BJ (cell line): Measurements from ENCODE around the gene GADD45G. TPM values are rescaled to one million over a fixed set of nuclear protein-coding genes. Genes with fewer than 3 reads are reported as not detected.

ENCODE experiments used
- CTCF ChIA-PET: fragments of 350-600 bp; formaldehyde crosslinking; extraction: SDS; loops from one replicate; lab custom pipeline; 2021; ENCODE audit warnings: antibody characterized with exemption, inconsistent platforms; lab: Yijun Ruan, JAX
- POLR2A ChIA-PET: fragments of 300-600 bp; sonication (Branson Sonifier 250); formaldehyde crosslinking; extraction: SDS; loops from one replicate; lab custom pipeline; 2021; ENCODE audit warnings: antibody characterized with exemption; lab: Charles Lee
- DNase-seq: peaks from one replicate; pipeline ENCODE4 v3.0.0-alpha.2; 2011; ENCODE audit warnings: low read depth
- H3K27me3 ChIP-seq: 2 replicates; pipeline ENCODE4 v1.6.0; 2011; ENCODE audit warnings: low read length; ENCODE audit not compliant: control insufficient read depth, insufficient read depth
- H3K36me3 ChIP-seq: 2 replicates; pipeline ENCODE4 v1.5.1; 2011; ENCODE audit warnings: low read length; ENCODE audit not compliant: control insufficient read depth, insufficient read depth
- H3K4me3 ChIP-seq: 2 replicates; pipeline ENCODE4 v1.5.1; 2011; ENCODE audit warnings: low read depth, mild to moderate bottlenecking, control low read depth, low read length
- polyA plus RNA-seq: library from polyadenylated mRNA; depleted of rRNA; stranded (reverse); fragments of >200 nt; gene quantifications from 2 replicates; pipeline ENCODE4 v1.2.3, GENCODE V29; 2011
- TF ChIP-seq, protein P1 (sequence below): IDR thresholded peaks from 2 replicates; pipeline ENCODE4 v1.5.1; 2011; ENCODE audit warnings: low read depth, mild to moderate bottlenecking, control low read depth, inconsistent platforms, low read length, moderate library complexity; ENCODE audit not compliant: insufficient read depth

The GADD45G gene
- polyA plus RNA-seq, 1 experiment: 0.07 TPM

DNA sequence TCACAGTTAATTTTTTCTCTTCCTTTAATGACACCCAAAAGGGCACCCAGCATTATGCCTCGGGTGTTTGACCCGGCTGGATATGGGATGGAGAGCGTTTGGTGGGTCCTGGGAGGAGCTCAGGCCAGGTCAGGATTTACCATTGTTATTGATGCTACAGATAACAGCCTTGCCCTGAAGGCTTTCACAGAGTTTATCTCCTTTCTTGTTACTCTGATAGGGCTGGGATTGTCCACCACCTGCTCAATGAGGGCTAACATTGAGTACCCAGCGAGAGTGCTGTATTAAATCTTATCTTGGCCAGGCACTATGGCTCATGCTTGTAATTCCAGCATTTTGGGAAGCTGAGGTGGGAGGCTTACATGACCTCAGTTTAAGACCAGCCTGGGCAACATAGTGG lies 37.2 kb downstream of the GADD45G start:
- Histone ChIP-seq H3K27me3 (no peaks in the 10 kb centered on the region), H3K36me3 (no peaks in the 10 kb centered on the region), H3K4me3 (no peak overlapping the region)
- ChIA-PET CTCF (no interaction called here), POLR2A (no interaction called here)
- TF ChIP-seq, protein P1, sequence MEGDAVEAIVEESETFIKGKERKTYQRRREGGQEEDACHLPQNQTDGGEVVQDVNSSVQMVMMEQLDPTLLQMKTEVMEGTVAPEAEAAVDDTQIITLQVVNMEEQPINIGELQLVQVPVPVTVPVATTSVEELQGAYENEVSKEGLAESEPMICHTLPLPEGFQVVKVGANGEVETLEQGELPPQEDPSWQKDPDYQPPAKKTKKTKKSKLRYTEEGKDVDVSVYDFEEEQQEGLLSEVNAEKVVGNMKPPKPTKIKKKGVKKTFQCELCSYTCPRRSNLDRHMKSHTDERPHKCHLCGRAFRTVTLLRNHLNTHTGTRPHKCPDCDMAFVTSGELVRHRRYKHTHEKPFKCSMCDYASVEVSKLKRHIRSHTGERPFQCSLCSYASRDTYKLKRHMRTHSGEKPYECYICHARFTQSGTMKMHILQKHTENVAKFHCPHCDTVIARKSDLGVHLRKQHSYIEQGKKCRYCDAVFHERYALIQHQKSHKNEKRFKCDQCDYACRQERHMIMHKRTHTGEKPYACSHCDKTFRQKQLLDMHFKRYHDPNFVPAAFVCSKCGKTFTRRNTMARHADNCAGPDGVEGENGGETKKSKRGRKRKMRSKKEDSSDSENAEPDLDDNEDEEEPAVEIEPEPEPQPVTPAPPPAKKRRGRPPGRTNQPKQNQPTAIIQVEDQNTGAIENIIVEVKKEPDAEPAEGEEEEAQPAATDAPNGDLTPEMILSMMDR: no peak
- no peak for DNase-seq

DNA sequence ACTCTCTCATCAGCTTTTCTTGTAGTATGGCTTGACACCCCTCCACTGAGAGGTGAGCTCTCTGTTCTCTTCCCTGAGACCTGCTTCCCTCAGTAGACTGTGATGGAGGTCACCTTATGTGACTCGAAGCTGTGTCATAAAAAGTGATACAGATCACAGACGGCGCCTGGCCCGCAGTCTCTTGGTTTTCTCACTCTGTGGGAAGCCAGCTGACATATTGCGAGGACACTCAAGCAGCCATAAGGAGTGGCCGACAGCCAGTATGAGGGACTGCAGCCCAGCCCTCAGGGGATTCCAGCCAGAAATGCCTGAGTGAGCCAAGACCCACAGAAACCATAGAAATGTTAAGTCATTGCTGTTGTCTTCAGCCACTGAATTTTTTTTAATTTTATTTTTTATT lies 38.0 kb downstream of the GADD45G start:
- CTCF ChIA-PET: no interaction called here

DNA sequence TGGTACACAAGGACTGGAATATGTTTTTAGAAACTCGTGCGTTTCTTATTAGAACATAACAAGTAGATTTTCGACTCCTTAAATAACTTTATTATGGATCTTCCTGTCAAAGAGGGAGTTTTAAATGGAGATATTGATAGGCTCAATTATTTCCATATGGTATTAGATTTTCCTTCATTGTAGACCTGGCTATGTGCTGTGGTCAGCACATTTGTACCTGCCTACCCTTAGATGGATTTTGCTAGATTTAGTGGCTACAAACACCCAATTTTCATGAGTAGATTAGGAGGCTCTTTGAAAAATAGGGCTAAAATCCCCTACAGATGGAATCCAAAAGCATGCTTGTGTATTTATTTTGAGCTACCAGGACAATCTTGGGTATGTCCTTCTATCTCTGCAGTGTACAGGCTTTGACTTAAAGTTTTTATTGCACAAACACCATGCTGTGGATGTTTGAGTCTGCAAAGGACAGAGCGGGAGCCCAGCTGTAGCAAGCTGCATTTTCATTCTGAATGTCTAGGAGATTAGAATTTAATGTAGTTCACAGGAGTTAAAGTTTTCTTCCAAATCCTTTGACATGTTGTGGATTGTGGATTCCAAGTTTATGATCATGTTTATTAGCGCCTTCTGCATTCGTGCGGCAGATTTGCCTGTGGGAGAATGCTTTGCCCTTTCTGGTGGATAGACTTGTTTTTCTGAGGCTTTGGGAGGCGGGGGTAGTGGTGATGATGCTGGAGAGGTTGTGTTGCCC lies 41.6 kb downstream of the GADD45G start:
- ChIA-PET CTCF (no interaction called here), POLR2A (no interaction called here)
- no peak for DNase-seq
- Histone ChIP-seq H3K4me3 (no peak overlapping the region), H3K36me3 (no peaks in the 10 kb centered on the region), H3K27me3 (no peaks in the 10 kb centered on the region)
- TF ChIP-seq, protein P1: no peak

More for the DNA sequence above, 38.0 kb downstream of the GADD45G start:
- POLR2A ChIA-PET: no interaction called here
- H3K4me3 ChIP-seq: no peak overlapping the region
- no peaks in the 10 kb centered on the region for H3K36me3 ChIP-seq
- H3K27me3 ChIP-seq: no peaks in the 10 kb centered on the region
- TF ChIP-seq, protein P1: no peak
- no peak for DNase-seq

DNA sequence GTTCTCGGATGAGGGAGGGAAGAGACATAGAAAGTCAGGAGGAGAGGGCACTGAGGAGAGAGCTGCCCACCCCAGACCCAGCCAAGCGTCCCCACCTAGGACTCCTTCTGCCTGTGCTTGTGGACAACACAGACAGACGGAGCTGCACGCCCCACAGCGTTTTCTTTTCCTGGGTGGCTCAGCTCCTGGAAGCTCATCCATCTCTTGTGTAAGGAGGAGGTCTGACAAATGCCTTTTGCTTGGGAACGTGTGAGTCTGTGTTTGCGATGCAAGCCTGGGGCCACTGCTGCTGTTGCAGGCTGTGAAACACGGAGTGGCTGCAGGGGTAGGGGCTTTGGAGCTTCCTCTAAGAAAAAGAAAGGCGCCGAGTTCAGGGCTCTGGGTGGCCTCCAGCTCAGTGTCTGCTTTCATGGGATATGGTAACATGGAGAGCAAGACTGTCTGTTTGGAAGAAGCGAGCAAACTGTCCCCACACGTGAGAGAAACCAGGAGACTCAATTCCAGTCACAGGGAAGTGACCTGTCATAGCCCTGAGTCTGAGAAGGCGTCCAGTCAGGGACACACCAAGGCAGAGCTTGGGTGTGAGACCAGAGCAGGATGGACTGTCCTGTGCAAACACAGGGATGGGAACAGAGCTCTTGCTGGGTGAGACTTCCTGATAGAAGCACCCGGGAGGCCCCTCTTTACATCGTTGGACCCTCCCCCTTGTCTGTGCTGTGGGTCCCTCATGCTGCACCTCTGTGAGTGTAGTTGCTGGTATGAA lies 42.7 kb downstream of the GADD45G start:
- POLR2A ChIA-PET: no interaction called here
- CTCF ChIA-PET: no interaction called here

More for the DNA sequence above, 42.7 kb downstream of the GADD45G start:
- TF ChIP-seq, protein P1: no peak
- Histone ChIP-seq H3K27me3 (no peaks in the 10 kb centered on the region), H3K4me3 (no peak overlapping the region), H3K36me3 (no peaks in the 10 kb centered on the region)
- DNase-seq: no peak
